HEK293 (cell line): ENCODE results near the gene TDP1.

ENCODE experiments used
- CTCF ChIP-seq: fragments of 450-650 bp; formaldehyde crosslinking; IDR thresholded peaks from 2 replicates; pipeline ENCODE4 v1.5.1; 2016; ENCODE audit warnings: missing biosample characterization, missing genetic modification characterization
- HIC1 ChIP-seq: fragments of 450-650 bp; formaldehyde crosslinking; IDR thresholded peaks from 2 replicates; pipeline ENCODE4 v1.5.1; 2016; ENCODE audit warnings: missing biosample characterization, missing genetic modification characterization
- PATZ1 ChIP-seq: fragments of 450-650 bp; formaldehyde crosslinking; IDR thresholded peaks from 2 replicates; pipeline ENCODE4 v1.5.1; 2016; ENCODE audit warnings: missing biosample characterization, missing genetic modification characterization
- PRDM1 ChIP-seq: fragments of 450-650 bp; formaldehyde crosslinking; IDR thresholded peaks from 2 replicates; pipeline ENCODE4; 2016; ENCODE audit warnings: missing biosample characterization, missing genetic modification characterization
- RBAK ChIP-seq: fragments of 450-650 bp; formaldehyde crosslinking; IDR thresholded peaks from 2 replicates; pipeline ENCODE4 v1.5.1; 2016; ENCODE audit warnings: missing biosample characterization, missing genetic modification characterization
- SCRT1 ChIP-seq: fragments of 450-650 bp; formaldehyde crosslinking; IDR thresholded peaks from 2 replicates; pipeline ENCODE4 v1.5.1; 2016; ENCODE audit warnings: missing biosample characterization, missing genetic modification characterization, borderline replicate concordance
- ZBTB1 ChIP-seq: fragments of 450-650 bp; formaldehyde crosslinking; IDR thresholded peaks from 2 replicates; pipeline ENCODE4 v1.5.1; 2016; ENCODE audit warnings: missing biosample characterization, missing genetic modification characterization
- ZBTB17 ChIP-seq: fragments of 450-650 bp; formaldehyde crosslinking; IDR thresholded peaks from 2 replicates; pipeline ENCODE4 v1.5.1; 2016; ENCODE audit warnings: missing biosample characterization, missing genetic modification characterization
- ZNF138 ChIP-seq: fragments of 450-650 bp; formaldehyde crosslinking; IDR thresholded peaks from 2 replicates; pipeline ENCODE4 v1.5.1; 2016; ENCODE audit warnings: missing biosample characterization, missing genetic modification characterization, borderline replicate concordance
- ZNF223 ChIP-seq: fragments of 450-650 bp; formaldehyde crosslinking; IDR thresholded peaks from 2 replicates; pipeline ENCODE4 v1.5.1; 2016; ENCODE audit warnings: missing biosample characterization, missing genetic modification characterization
- ZNF280D ChIP-seq: fragments of 450-650 bp; formaldehyde crosslinking; IDR thresholded peaks from 2 replicates; pipeline ENCODE4 v1.5.1; 2016; ENCODE audit warnings: missing biosample characterization, missing genetic modification characterization
- ZNF311 ChIP-seq: fragments of 450-650 bp; formaldehyde crosslinking; IDR thresholded peaks from 2 replicates; pipeline ENCODE4 v1.5.1; 2017; ENCODE audit warnings: missing biosample characterization, missing genetic modification characterization, borderline replicate concordance
- ZNF404 ChIP-seq: fragments of 450-650 bp; formaldehyde crosslinking; IDR thresholded peaks from 2 replicates; pipeline ENCODE4 v1.5.1; 2017; ENCODE audit warnings: missing biosample characterization, missing genetic modification characterization
- ZNF449 ChIP-seq: fragments of 450-650 bp; formaldehyde crosslinking; IDR thresholded peaks from 2 replicates; pipeline ENCODE4 v1.5.1; 2017; ENCODE audit warnings: missing biosample characterization, mild to moderate bottlenecking, missing genetic modification characterization, moderate library complexity
- ZNF600 ChIP-seq: fragments of 450-650 bp; formaldehyde crosslinking; IDR thresholded peaks from 2 replicates; pipeline ENCODE4 v1.5.1; 2016; ENCODE audit warnings: missing biosample characterization, missing genetic modification characterization
- ZNF610 ChIP-seq: fragments of 450-650 bp; formaldehyde crosslinking; IDR thresholded peaks from 2 replicates; pipeline ENCODE4 v1.5.1; 2016; ENCODE audit warnings: missing biosample characterization, missing genetic modification characterization, borderline replicate concordance
- ZNF701 ChIP-seq: fragments of 450-650 bp; formaldehyde crosslinking; IDR thresholded peaks from 2 replicates; pipeline ENCODE4 v1.5.1; 2016; ENCODE audit warnings: missing biosample characterization, missing genetic modification characterization

TDP1 gene

GRCh38 chr14:90062127-90062794, 106.5 kb downstream of the TDP1 start (continued):
- TF ChIP-seq ZNF600 (tag by site-specific recombination) (0 out of 2 replicates have a peak, but pooled peaks have one; percentile 11), SCRT1 (tag by site-specific recombination) (peak; percentile 97), ZNF449 (peak; percentile 92), PATZ1 (tag by site-specific recombination) (peak; percentile 25; the same call in 1 of the 2 replicates), ZNF701 (tag by site-specific recombination) (no peak), RBAK (tag by site-specific recombination) (no peak), ZNF404 (tag by site-specific recombination) (no peak), ZNF311 (tag by site-specific recombination) (no peak), HIC1 (tag by site-specific recombination) (0 out of 2 replicates have a peak, but pooled peaks have one; percentile 15), ZNF138 (tag by site-specific recombination) (no peak), PRDM1 (tag by site-specific recombination) (no peak), ZNF280D (tag by site-specific recombination) (no peak), CTCF (tag by site-specific recombination) (peak; percentile 43; the same call in 1 of the 2 replicates), ZBTB1 (tag by site-specific recombination) (no peak), ZNF610 (tag by site-specific recombination) (no peak), ZNF223 (tag by site-specific recombination) (0 out of 2 replicates have a peak, but pooled peaks have one; percentile 38), ZBTB17 (tag by site-specific recombination) (0 out of 2 replicates have a peak, but pooled peaks have one; percentile 26)
- TF ChIP-seq, all 188 proteins: peak for 18
